Measurements from ENCODE around the gene GPR156.

DNA sequence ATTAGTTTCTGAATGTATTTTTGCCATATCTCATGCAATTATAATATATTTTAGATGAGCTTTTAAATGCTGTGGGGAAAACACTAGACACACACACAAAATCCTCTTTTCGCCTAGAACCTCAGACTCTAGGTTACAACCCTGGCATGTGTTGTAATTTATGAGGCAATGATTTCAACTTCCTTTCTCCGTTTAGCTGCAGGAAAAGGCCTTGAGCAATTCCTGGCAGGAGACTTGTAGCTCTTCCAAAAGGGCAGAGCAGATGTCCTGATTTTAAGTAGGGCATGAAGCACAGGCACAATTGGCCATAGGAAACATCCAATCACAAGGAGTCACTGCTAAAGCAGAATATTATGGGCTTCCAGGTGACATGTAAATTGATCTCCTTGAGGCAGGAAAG is 82.0 kb downstream of the GPR156 start:
- TF ChIP-seq CTCF (IDR thresholded peaks at IDR 0.05) (no peak), POLR2A (IDR thresholded peaks at IDR 0.05) (no peak)

All from adrenal gland (tissue), 5 donors.